SK-N-SH treated with all-trans-retinoic acid at 6 μM for 48 hours (cell line): ENCODE results near the gene PRKG1.
"Not testable (repeated sequence)": the region's sequence is repeated elsewhere in the genome, so short reads cannot be mapped to it uniquely, and the experiment has no call there.

Experiments
- ATAC-seq: fragments of 200-7000 bp; cut with Tn5 transposase; 3 replicates; pipeline ENCODE4 v1.9.1; 2020; ENCODE audit warnings: mild to moderate bottlenecking, moderate library complexity
- ARNTL ChIP-seq: fragments of 450-650 bp; formaldehyde crosslinking; IDR thresholded peaks from 2 replicates; pipeline ENCODE4 v1.5.0; 2020; ENCODE audit warnings: low read depth, mild to moderate bottlenecking, moderate library complexity, borderline replicate concordance
- BACH2 ChIP-seq: fragments of 250-450 bp; sonication (Bioruptor Pico); IDR thresholded peaks from 2 replicates; pipeline ENCODE4 v1.9.0; 2021; ENCODE audit warnings: mild to moderate bottlenecking, borderline replicate concordance
- CREB5 ChIP-seq: fragments of 250-450 bp; sonication (Bioruptor Pico); IDR thresholded peaks from 2 replicates; pipeline ENCODE4 v1.5.1; 2020; ENCODE audit warnings: low read depth, mild to moderate bottlenecking, moderate library complexity
- CSDC2 ChIP-seq: fragments of 250-450 bp; sonication (Bioruptor Pico); IDR thresholded peaks from 2 replicates; pipeline ENCODE4 v1.5.0; 2020; ENCODE audit warnings: mild to moderate bottlenecking, moderate library complexity
- GLIS3 ChIP-seq: fragments of 250-450 bp; sonication (Bioruptor Pico); IDR thresholded peaks from 2 replicates; pipeline ENCODE4 v1.5.0; 2020; ENCODE audit warnings: mild to moderate bottlenecking, moderate library complexity
- ISL1 ChIP-seq: fragments of 250-450 bp; sonication (Bioruptor Pico); IDR thresholded peaks from 2 replicates; pipeline ENCODE4 v2.1.2; 2022; ENCODE audit warnings: mild to moderate bottlenecking, moderate library complexity
- PATZ1 ChIP-seq: fragments of 250-450 bp; sonication (Bioruptor Pico); IDR thresholded peaks from 2 replicates; pipeline ENCODE4 v1.8.0; 2020; ENCODE audit warnings: mild to moderate bottlenecking, moderate library complexity, borderline replicate concordance
- RARB ChIP-seq: fragments of 250-450 bp; sonication (Bioruptor Pico); IDR thresholded peaks from 2 replicates; pipeline ENCODE4 v1.8.0; 2021; ENCODE audit warnings: mild to moderate bottlenecking, moderate library complexity
- SNAI2 ChIP-seq: fragments of 250-450 bp; sonication (Bioruptor Pico); IDR thresholded peaks from 2 replicates; pipeline ENCODE4 v1.5.0; 2020; ENCODE audit warnings: mild to moderate bottlenecking, moderate library complexity
- TCF4 ChIP-seq: fragments of 250-450 bp; sonication (Bioruptor Pico); IDR thresholded peaks from 2 replicates; pipeline ENCODE4 v1.8.0; 2021; ENCODE audit warnings: mild to moderate bottlenecking, moderate library complexity, borderline replicate concordance
- TOX ChIP-seq: fragments of 250-450 bp; sonication (Bioruptor Pico); IDR thresholded peaks from 2 replicates; pipeline ENCODE4 v1.8.0; 2021; ENCODE audit warnings: mild to moderate bottlenecking, moderate library complexity, borderline replicate concordance
- ZC3H10 ChIP-seq: fragments of 250-450 bp; sonication (Bioruptor Pico); IDR thresholded peaks from 2 replicates; pipeline ENCODE4 v1.5.1; 2021; ENCODE audit warnings: mild to moderate bottlenecking, moderate library complexity
- ZFP3 ChIP-seq: fragments of 250-450 bp; sonication (Bioruptor Pico); IDR thresholded peaks from 2 replicates; pipeline ENCODE4 v1.5.0; 2020; ENCODE audit warnings: mild to moderate bottlenecking, moderate library complexity
- ZNF70 ChIP-seq: fragments of 450-650 bp; formaldehyde crosslinking; IDR thresholded peaks from 2 replicates; pipeline ENCODE4 v1.5.0; 2020; ENCODE audit warnings: mild to moderate bottlenecking, moderate library complexity
- TF ChIP-seq, protein P1 (sequence below): fragments of 250-450 bp; sonication (Bioruptor Pico); IDR thresholded peaks from 2 replicates; pipeline ENCODE4 v1.8.0; 2021; ENCODE audit warnings: low read depth, mild to moderate bottlenecking, moderate library complexity, borderline replicate concordance
- TF ChIP-seq, protein P2 (sequence below): fragments of 250-450 bp; sonication (Bioruptor Pico); IDR thresholded peaks from 2 replicates; pipeline ENCODE4 v1.5.0; 2020; ENCODE audit warnings: mild to moderate bottlenecking, moderate library complexity

Gene PRKG1

DNA sequence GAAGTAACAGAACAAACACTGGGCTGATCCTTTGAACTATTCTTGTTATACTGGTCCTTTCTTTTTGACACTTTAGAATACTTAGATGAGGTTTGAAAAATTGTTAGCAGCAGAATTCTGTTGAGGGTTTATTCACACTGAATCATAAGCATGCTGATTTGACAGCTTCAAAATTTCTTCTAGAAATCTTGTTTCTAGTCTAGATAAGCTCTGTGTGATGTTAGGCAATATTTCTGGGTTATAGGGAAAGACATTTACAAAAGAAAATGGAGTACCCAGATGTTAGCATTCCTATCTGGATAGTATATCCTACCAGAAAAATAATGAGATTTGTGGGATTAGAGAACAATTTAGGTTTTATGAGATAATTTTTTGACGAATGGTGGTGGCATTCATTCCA lies 613.0 kb downstream of the PRKG1 start:
- no peak for ATAC-seq
- no peak for TF ChIP-seq RARB
- TF ChIP-seq CSDC2 (CRISPR knock-in tag) = no peak
- TF ChIP-seq GLIS3 (CRISPR knock-in tag) = no peak
- no peak for TF ChIP-seq TCF4
- no peak for TF ChIP-seq ISL1
- no peak for TF ChIP-seq CREB5 (CRISPR knock-in tag)
- no peak for TF ChIP-seq ARNTL (CRISPR knock-in tag)
- TF ChIP-seq SNAI2 = no peak
- TF ChIP-seq, all 23 proteins: peak for 0

- ATAC-seq = not testable (repeated sequence)
These were observed 614.5 kb downstream of the PRKG1 start for GRCh38 chr10:51688826-51689225.

DNA sequence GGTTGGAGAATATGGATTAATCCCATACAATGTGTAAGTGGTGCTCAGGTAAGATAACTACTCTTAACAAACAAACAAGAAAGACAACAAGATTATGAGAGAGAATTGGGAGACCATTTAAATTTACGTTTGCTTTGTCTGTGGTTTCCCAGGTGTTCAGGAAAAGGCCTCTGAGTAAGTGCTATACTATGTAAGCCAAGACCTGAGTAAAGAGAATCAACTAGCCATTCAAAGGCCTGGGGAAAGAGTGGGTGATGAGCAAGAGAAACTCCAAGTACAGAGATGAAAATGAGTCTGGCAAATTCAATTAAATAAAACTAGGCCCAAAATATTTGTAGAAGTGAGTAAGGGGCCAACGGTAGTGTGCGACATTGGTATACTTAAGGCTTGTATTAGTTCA lies 615.2 kb downstream of the PRKG1 start:
- ATAC-seq = no peak
- no peak for TF ChIP-seq ZC3H10
- no peak for TF ChIP-seq TOX (CRISPR knock-in tag)
- no peak for TF ChIP-seq ZFP3 (CRISPR knock-in tag)
- no peak for TF ChIP-seq PATZ1 (CRISPR knock-in tag)
- no peak for TF ChIP-seq SNAI2
- no peak for TF ChIP-seq ISL1
- TF ChIP-seq RARB = no peak
- TF ChIP-seq ZNF70 (CRISPR knock-in tag) = no peak
- TF ChIP-seq, protein P1, sequence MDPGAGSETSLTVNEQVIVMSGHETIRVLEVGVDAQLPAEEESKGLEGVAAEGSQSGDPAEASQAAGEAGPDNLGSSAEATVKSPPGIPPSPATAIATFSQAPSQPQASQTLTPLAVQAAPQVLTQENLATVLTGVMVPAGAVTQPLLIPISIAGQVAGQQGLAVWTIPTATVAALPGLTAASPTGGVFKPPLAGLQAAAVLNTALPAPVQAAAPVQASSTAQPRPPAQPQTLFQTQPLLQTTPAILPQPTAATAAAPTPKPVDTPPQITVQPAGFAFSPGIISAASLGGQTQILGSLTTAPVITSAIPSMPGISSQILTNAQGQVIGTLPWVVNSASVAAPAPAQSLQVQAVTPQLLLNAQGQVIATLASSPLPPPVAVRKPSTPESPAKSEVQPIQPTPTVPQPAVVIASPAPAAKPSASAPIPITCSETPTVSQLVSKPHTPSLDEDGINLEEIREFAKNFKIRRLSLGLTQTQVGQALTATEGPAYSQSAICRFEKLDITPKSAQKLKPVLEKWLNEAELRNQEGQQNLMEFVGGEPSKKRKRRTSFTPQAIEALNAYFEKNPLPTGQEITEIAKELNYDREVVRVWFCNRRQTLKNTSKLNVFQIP (CRISPR knock-in tag) = no peak
- no peak for TF ChIP-seq TCF4

DNA sequence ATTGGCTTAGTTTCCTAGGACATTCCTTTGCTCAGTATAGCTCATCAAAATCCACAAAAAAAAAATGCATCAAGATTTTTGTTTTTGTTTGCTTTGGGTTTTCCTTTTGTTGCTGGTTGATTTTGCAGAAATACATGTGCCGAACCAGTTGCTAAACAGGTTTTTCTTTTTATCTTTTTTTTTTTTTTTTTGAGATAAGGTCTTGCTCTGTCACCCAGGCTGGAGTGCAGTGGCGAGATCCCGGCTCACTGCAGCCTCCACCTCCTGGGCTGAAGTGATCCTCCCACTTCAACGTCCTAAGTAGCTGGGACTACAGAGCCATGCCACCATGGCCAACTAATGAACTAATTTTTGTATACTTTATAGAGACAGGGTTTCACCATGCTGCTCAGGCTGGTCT lies 616.8 kb downstream of the PRKG1 start:
- ATAC-seq = no peak
- TF ChIP-seq RARB (no peak), SNAI2 (no peak), CSDC2 (CRISPR knock-in tag) (no peak), TCF4 (no peak), ZNF70 (CRISPR knock-in tag) (no peak), ZC3H10 (no peak), TOX (CRISPR knock-in tag) (no peak), ISL1 (no peak)
- TF ChIP-seq, protein P1 (CRISPR knock-in tag) = no peak
- TF ChIP-seq, protein P2, sequence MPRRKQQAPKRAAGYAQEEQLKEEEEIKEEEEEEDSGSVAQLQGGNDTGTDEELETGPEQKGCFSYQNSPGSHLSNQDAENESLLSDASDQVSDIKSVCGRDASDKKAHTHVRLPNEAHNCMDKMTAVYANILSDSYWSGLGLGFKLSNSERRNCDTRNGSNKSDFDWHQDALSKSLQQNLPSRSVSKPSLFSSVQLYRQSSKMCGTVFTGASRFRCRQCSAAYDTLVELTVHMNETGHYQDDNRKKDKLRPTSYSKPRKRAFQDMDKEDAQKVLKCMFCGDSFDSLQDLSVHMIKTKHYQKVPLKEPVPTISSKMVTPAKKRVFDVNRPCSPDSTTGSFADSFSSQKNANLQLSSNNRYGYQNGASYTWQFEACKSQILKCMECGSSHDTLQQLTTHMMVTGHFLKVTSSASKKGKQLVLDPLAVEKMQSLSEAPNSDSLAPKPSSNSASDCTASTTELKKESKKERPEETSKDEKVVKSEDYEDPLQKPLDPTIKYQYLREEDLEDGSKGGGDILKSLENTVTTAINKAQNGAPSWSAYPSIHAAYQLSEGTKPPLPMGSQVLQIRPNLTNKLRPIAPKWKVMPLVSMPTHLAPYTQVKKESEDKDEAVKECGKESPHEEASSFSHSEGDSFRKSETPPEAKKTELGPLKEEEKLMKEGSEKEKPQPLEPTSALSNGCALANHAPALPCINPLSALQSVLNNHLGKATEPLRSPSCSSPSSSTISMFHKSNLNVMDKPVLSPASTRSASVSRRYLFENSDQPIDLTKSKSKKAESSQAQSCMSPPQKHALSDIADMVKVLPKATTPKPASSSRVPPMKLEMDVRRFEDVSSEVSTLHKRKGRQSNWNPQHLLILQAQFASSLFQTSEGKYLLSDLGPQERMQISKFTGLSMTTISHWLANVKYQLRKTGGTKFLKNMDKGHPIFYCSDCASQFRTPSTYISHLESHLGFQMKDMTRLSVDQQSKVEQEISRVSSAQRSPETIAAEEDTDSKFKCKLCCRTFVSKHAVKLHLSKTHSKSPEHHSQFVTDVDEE (CRISPR knock-in tag) = no peak

- no peak for ATAC-seq
- TF ChIP-seq ISL1 = no peak
- no peak for TF ChIP-seq TOX (CRISPR knock-in tag)
- no peak for TF ChIP-seq GLIS3 (CRISPR knock-in tag)
- no peak for TF ChIP-seq BACH2 (CRISPR knock-in tag)
These were observed 619.9 kb downstream of the PRKG1 start for GRCh38 chr10:51694086-51694768.
